GM19099 (cell line): Measurements from ENCODE around the gene HERC5.

ENCODE experiments used
- POLR2A ChIP-seq: IDR thresholded peaks from 3 replicates; pipeline ENCODE4 v1.6.1; 2011; ENCODE audit warnings: low read depth; ENCODE audit not compliant: insufficient read length; ENCODE audit errors: extremely low read depth

The HERC5 gene

GRCh38 chr4:88456670-88457306, at the start of gene HERC5:
Gene HERC5 (plus strand): TSS chr4:88457119. CDS start chr4:88457270, 151 bp downstream.
- peak; percentile 84 for TF ChIP-seq POLR2A

DNA sequence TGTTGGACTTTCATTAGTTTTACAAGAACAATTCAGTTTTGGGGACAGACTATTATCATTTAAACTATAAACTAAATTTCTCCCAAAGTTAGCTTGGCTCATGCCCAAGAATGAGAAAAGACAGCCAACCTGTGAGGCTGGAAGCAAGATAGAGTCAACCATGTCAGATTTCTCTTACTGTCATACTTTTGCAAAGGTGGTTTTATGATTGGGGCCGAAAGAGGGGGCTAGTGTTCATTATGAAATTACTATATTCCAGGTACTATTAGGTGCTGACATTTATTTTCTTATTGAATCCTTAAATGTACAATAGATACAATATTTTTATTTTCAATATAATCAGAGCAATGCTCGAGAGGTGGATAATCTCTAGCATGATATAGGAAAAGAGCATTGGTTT, 47.7 kb upstream of the HERC5 start:
- TF ChIP-seq POLR2A: no peak

DNA sequence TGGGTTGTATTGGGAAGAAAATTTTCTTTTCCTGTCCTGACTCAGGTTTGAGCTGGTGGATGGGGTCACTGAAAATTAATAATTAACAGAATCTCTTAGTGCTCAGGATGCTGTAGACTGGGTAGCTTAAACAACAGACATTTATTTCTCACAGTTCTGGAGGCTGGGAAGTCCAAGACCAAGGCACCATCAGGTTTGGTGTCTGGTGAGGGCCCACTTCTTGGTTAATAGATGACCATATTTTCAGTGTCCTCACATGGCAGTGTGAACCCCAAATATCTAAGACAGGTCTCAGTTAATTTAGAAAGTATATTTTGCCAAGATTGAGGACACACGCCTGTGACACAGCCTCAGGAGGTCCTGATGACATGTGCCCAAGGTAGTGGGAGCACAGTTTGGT, 47.1 kb upstream of the HERC5 start:
- TF ChIP-seq POLR2A: no peak

- TF ChIP-seq POLR2A: no peak
Observed at GRCh38 chr4:88411491-88412096, 45.3 kb upstream of the HERC5 start.

DNA sequence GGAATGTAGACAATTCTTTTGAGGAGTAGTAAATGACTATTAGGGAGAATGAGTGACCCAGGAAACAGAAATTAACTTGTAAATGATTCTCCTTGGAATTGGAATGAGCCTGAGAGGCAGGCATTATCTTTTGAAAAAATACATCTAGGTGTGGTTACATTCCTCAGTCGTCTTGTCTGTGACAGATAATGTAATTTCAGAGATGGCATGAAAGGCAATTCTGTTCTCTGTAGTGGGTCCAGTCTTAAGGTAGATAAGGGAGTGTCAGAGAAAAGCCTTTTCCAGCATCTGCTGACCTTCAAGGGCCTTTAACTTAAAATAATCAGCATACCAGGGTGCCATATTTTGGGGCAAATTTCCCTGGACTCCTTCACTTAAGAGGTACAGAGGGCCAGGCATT, 43.1 kb upstream of the HERC5 start:
- TF ChIP-seq POLR2A: no peak

DNA sequence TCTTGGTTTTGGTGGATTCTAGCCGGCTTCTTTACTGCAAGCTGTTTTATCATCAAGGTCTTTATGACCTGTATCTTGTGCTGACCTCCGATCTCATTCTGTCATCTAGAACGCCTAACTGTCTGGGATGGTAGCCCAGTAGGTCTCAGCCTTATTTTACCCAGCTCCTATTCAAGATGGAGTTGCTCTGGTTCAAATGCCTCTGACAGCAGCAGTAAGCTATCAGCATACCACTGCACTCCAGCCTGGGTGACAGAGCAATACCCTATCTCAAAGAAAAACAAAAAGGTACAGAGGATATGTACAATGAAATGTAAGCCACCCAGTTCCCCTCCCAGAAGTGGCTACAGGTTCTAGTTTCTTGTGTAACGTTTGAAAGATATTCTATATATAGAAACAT, 42.2 kb upstream of the HERC5 start:
- TF ChIP-seq POLR2A: no peak

GRCh38 chr4:88415982-88416381, 40.9 kb upstream of the HERC5 start:
- no peak for TF ChIP-seq POLR2A

DNA sequence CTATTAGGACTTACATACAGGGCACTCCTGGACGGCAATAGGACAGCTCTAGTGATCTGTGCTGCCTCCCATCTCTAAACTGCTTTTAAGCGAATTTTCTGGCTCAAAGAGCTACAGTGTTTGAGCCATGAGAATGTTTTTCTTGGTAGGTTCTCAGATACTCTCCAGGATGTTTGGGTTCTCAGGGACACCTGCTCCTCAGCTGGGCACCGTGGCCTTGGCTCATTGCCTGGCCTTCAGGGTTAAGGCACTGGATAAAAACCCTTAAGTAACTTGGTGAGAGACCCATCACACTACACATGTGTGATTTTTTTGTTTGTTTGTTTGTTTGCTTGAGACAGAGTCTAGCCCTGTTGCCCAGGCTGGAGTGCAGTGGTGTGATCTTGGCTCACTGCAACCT, 38.5 kb upstream of the HERC5 start:
- TF ChIP-seq POLR2A: no peak

DNA sequence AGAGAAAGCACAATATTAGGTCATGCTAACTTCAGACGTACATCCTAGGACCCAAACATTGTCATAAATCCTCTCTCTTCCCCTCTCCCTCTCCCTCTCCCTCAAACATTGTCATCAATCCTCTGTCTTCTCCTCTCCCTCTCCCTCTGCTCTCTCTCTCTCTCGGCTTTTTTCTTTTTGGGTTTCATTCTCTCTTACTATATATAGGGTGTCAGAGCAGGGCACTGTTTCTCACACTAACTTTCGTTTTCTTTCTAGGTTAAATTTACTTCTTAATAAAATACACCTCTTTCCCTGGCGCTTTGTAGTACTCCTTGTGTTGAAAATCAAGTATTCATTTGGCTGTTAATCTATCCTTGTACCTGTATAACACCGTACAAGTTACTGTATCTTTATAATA, 37.0 kb upstream of the HERC5 start:
- no peak for TF ChIP-seq POLR2A

DNA sequence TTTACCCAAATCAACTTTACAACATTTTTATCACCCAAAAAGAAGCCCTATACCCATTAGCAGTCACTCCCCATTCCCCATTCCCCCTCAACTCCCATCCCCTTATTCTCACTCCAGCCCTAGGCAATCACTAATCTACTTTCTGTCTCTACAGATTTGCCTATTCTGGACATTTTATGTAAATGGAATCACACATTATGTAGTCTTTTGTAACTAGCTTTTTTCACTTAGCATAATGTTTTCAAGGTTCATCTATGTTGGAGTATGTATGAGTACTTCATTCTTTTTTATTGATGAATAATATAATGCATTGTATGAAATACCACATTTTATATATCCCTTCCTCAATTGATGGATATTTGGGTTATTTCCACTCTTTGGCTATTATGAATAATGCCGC, 36.1 kb upstream of the HERC5 start:
- no peak for TF ChIP-seq POLR2A

DNA sequence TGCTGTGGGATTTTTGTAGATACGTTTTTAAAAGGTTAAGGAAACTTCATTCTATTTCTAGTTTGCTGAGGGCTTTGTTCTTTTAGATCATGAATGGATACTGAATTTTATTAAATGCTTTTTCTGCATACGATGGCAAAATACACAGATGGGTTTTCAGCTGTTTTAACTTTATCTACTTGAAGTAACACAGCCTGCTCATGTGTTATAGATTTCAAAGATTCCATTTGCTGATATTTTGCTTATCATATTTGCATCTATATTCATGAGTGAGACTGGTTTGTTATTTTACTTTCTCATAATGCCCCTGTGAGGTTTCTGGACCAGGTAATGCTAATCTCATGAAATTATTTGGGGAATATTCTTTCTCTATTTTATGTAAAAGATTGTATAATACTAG, 34.5 kb upstream of the HERC5 start:
- no peak for TF ChIP-seq POLR2A

DNA sequence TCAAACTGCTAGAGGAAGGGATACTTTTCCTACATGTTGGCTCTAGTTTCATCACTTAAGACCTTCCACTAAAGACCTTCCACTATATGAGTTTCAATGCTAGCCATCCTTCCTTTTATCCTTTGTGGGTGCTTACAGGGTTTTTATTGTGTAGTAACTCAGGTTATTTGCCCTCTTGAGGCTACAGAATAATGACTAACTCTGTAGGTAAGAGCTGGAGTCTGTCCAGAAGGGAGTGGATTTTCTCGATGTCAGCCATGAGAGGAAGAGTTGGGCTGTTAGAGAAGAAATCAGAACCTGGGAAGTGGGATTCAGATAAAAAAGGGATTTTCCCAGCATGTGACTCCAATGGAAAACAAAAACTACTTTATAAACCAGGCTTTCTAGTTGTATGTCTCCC, 27.5 kb upstream of the HERC5 start:
- TF ChIP-seq POLR2A: no peak

GRCh38 chr4:88435987-88436693, 20.8 kb upstream of the HERC5 start:
- no peak for TF ChIP-seq POLR2A

GRCh38 chr4:88439161-88439760, 17.7 kb upstream of the HERC5 start:
- TF ChIP-seq POLR2A: no peak

GRCh38 chr4:88440146-88440545, 16.8 kb upstream of the HERC5 start:
- TF ChIP-seq POLR2A: no peak

DNA sequence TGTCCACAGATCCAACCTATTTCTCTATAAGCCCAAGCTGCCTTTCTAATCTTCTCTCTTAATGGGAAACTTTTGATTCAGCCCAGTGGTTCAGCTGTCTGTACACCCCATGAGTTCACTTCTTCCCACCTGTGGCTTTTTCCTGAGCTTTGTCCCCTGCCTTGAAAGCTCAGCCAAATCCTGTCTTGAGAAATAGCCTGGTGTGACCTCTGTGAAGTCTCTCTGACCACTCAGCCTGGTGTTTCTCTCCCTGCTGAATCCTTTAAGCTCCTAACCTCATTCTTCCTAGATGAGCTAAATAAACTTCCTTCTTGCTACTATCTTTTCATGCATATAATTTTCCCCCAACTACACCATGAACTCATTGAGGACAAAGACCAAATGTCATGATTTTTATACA, 15.2 kb upstream of the HERC5 start:
- no peak for TF ChIP-seq POLR2A
